Keratinocyte (primary cell): ENCODE measurements around the gene TBC1D13. TPM values are rescaled to one million over a fixed set of nuclear protein-coding genes. Genes with fewer than 3 reads are reported as not detected.

Experiments
- DNase-seq: peaks from one replicate; pipeline ENCODE4 v3.0.0-alpha.2; 2011; ENCODE audit warnings: low read depth, missing footprints, low spot score
- FAIRE-seq: peaks from 2 replicates; lab custom pipeline; 2011; peaks lifted over from hg19 to GRCh38; lab: Jason Lieb, UNC
- H2AFZ ChIP-seq: 2 replicates; pipeline ENCODE4 v1.6.0; 2012; ENCODE audit warnings: low read length, control low read depth, inconsistent platforms; ENCODE audit not compliant: control insufficient read depth
- H3K27ac ChIP-seq: 2 replicates; pipeline ENCODE4 v1.5.1; 2011; ENCODE audit warnings: low read length; ENCODE audit not compliant: control insufficient read depth, insufficient read depth
- H3K27me3 ChIP-seq: 3 replicates; pipeline ENCODE4 v1.6.0; 2011; ENCODE audit warnings: low read length; ENCODE audit not compliant: control insufficient read depth, insufficient read depth; ENCODE audit errors: extremely low read depth
- H3K36me3 ChIP-seq, 2 experiments: 2 replicates in 1 of 2; 3 replicates in 1 of 2; pipeline ENCODE4 v1.5.1; 2011; ENCODE audit warnings: low read length in 2 of 2, mild to moderate bottlenecking in 1 of 2; ENCODE audit not compliant: control insufficient read depth in 2 of 2, insufficient read depth in 2 of 2; ENCODE audit errors: extremely low read depth in 1 of 2
- H3K4me1 ChIP-seq: 3 replicates; pipeline ENCODE4 v1.5.1; 2011; ENCODE audit warnings: low read length; ENCODE audit not compliant: control insufficient read depth, insufficient read depth; ENCODE audit errors: extremely low read depth
- H3K4me2 ChIP-seq: 3 replicates; pipeline ENCODE4 v1.6.0; 2011; ENCODE audit warnings: low read depth, low read length; ENCODE audit not compliant: control insufficient read depth, insufficient read depth; ENCODE audit errors: extremely low read depth
- H3K4me3 ChIP-seq, 3 experiments: fragments of 200-600 bp in 1 of 3; sonication (generic) in 1 of 3; 2 replicates in 2 of 3; 3 replicates in 1 of 3; pipeline ENCODE4 v1.5.1; 2011 to 2016; ENCODE audit warnings: low read length in 3 of 3, mild to moderate bottlenecking in 3 of 3, control low read depth in 2 of 3, inconsistent platforms in 1 of 3, low read depth in 1 of 3, mixed read lengths in 1 of 3, mixed run types in 1 of 3, moderate library complexity in 1 of 3; ENCODE audit not compliant: control insufficient read depth in 2 of 3, insufficient read depth in 2 of 3; ENCODE audit errors: extremely low read depth in 1 of 3
- H3K79me2 ChIP-seq: 2 replicates; pipeline ENCODE4 v1.6.0; 2012; ENCODE audit warnings: low read length; ENCODE audit not compliant: control insufficient read depth, insufficient read depth
- H3K9ac ChIP-seq: 3 replicates; pipeline ENCODE4 v1.6.0; 2011; ENCODE audit warnings: low read length; ENCODE audit not compliant: control insufficient read depth, insufficient read depth; ENCODE audit errors: extremely low read depth
- H3K9me1 ChIP-seq: 3 replicates; pipeline ENCODE4 v1.6.0; 2011; ENCODE audit warnings: low read length; ENCODE audit not compliant: control insufficient read depth, insufficient read depth; ENCODE audit errors: extremely low read depth
- H3K9me3 ChIP-seq: 2 replicates; pipeline ENCODE4 v1.5.1; 2012; ENCODE audit warnings: low read depth, low read length; ENCODE audit not compliant: control insufficient read depth
- H4K20me1 ChIP-seq: 3 replicates; pipeline ENCODE4 v1.6.0; 2011; ENCODE audit warnings: low read length; ENCODE audit not compliant: control insufficient read depth, insufficient read depth; ENCODE audit errors: extremely low read depth
- EZH2 ChIP-seq: IDR thresholded peaks from one replicate; pipeline ENCODE4 v1.6.1; 2012; ENCODE audit warnings: inconsistent platforms, mild to moderate bottlenecking, low read length, moderate library complexity
- dilution Hi-C: fragments of 300-500 bp; cut with MboI; formaldehyde crosslinking; loops from one replicate; pipeline ENCODE4 v1.7.0; 2020; ENCODE audit warnings: low sequenced_read_pairs; ENCODE audit not compliant: extremely low pct_ligation_motif_present
- polyA plus RNA-seq, 5 experiments: library from polyadenylated mRNA; depleted of rRNA in 3 of 5; stranded (reverse) in 3 of 5; stranded (forward) in 1 of 5; unstranded in 1 of 5; fragments of >200 nt; gene quantifications; 1 replicate in 1 of 5; 2 replicates in 3 of 5; 3 replicates in 1 of 5; pipeline versions ENCODE4 v1.2.1 to v1.2.3, GENCODE V29; 2011 to 2012; ENCODE audit warnings: missing spikeins in 2 of 5, low read depth in 1 of 5, low replicate concordance in 1 of 5
- TF ChIP-seq, protein P1 (sequence below), 3 experiments: IDR thresholded peaks in 1 of 3; conservative IDR thresholded peaks in 1 of 3; optimal IDR thresholded peaks in 1 of 3; 2 replicates in 2 of 3; 3 replicates in 1 of 3; pipeline versions ENCODE3 to v1.5.1; 2011; ENCODE audit warnings: low read length in 3 of 3, mild to moderate bottlenecking in 3 of 3, moderate library complexity in 2 of 3, control low read depth in 1 of 3, inconsistent platforms in 1 of 3; ENCODE audit not compliant: insufficient read depth in 2 of 3; ENCODE audit errors: extremely low read depth in 1 of 3

TBC1D13 gene
- polyA plus RNA-seq, 1 donor (not counting 4 experiments of a cell fraction or from before 2014, with no cell fraction given): 12.8 TPM

DNA sequence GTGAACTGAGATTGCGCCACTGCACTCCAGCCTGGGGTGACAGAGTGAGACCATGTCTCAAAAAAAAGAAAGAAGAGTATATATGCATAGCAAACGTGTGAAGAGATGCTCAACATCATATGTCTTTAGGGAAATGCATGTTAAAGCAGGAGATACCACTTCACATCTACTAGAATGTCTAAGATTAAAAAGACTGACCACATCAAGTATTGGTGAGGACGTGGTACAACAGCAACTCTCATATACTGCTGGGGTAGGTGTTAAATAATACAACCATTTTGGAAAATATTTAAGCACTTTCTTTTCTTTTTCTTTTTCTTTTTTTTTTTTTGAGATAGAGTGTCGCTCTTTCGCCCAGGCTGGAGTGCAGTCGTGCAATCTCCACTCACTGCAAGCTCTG lies 1.6 kb upstream of the TBC1D13 start:
- H3K27ac ChIP-seq: no peak overlapping the region
- TF ChIP-seq, protein P1, sequence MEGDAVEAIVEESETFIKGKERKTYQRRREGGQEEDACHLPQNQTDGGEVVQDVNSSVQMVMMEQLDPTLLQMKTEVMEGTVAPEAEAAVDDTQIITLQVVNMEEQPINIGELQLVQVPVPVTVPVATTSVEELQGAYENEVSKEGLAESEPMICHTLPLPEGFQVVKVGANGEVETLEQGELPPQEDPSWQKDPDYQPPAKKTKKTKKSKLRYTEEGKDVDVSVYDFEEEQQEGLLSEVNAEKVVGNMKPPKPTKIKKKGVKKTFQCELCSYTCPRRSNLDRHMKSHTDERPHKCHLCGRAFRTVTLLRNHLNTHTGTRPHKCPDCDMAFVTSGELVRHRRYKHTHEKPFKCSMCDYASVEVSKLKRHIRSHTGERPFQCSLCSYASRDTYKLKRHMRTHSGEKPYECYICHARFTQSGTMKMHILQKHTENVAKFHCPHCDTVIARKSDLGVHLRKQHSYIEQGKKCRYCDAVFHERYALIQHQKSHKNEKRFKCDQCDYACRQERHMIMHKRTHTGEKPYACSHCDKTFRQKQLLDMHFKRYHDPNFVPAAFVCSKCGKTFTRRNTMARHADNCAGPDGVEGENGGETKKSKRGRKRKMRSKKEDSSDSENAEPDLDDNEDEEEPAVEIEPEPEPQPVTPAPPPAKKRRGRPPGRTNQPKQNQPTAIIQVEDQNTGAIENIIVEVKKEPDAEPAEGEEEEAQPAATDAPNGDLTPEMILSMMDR (optimal IDR thresholded peaks at IDR 0.05 in 1 of 3, IDR thresholded peaks at IDR 0.05 in 1 of 3, conservative IDR thresholded peaks at IDR 0.05 in 1 of 3; ENCODE audit: extremely low read depth in 1 of 3, insufficient read depth in 2 of 3, low read length in 3 of 3): no peak
- no peak for TF ChIP-seq EZH2
- DNase-seq (no peak), FAIRE-seq (no peak)
- H3K4me3 ChIP-seq: no peak overlapping the region
- dilution Hi-C loops: no loop called here
- H3K4me1 ChIP-seq: peaks cover 10% of the 10 kb centered on the region
- H2AFZ ChIP-seq: no peak overlapping the region
- H3K9ac ChIP-seq: no peak overlapping the region
- no peak overlapping the region for H3K4me2 ChIP-seq
- H3K79me2 ChIP-seq: peaks cover 10% of the 10 kb centered on the region
- no peaks in the 10 kb centered on the region for H3K9me3 ChIP-seq
- no peaks in the 10 kb centered on the region for H3K27me3 ChIP-seq
- H3K9me1 ChIP-seq: no peaks in the 10 kb centered on the region
- H4K20me1 ChIP-seq: no peaks in the 10 kb centered on the region
- peaks cover 0 to 1% of the 10 kb centered on the region in 2 experiments for H3K36me3 ChIP-seq

GRCh38 chr9:128787659-128788058 lies 606 bp downstream of the TBC1D13 start:
- Histone ChIP-seq H3K9me3 (no peaks in the 10 kb centered on the region), H3K4me1 (peaks cover 10% of the 10 kb centered on the region), H3K27ac (peak overlapping the region; percentile 61), H3K4me2 (peak overlapping the region; percentile 92), H3K9ac (peak overlapping the region; percentile 85), H3K36me3 (peaks cover 6% of the 10 kb centered on the region in 2 experiments), H3K4me3 (peak overlapping the region; percentile 78 to 98 (median 94)), H3K27me3 (no peaks in the 10 kb centered on the region), H2AFZ (peak overlapping the region; percentile 46), H3K79me2 (peaks cover 10% of the 10 kb centered on the region), H4K20me1 (no peaks in the 10 kb centered on the region), H3K9me1 (no peaks in the 10 kb centered on the region)
- FAIRE-seq (no peak), DNase-seq (no peak)
- dilution Hi-C loops: no loop called here
- TF ChIP-seq, protein P1 (optimal IDR thresholded peaks at IDR 0.05 in 1 of 3, IDR thresholded peaks at IDR 0.05 in 1 of 3, conservative IDR thresholded peaks at IDR 0.05 in 1 of 3; ENCODE audit: extremely low read depth in 1 of 3, insufficient read depth in 2 of 3, low read length in 3 of 3): no peak
